GM12864 (cell line): ENCODE data around the gene LRRC57.
A peak's percentile ranks its signal among the peaks of the same experiment; 100 is the strongest.

Experiments used
- DNase-seq: peaks from one replicate; pipeline ENCODE4 v3.0.0-alpha.2; 2011; ENCODE audit warnings: low read depth
- H3K4me3 ChIP-seq: 2 replicates; pipeline ENCODE4 v1.5.1; 2011; ENCODE audit warnings: mild to moderate bottlenecking, low read depth, low read length, control low read depth
- CTCF ChIP-seq: IDR thresholded peaks from 2 replicates; pipeline ENCODE4 v1.5.1; 2011; ENCODE audit warnings: low read depth, mild to moderate bottlenecking, moderate library complexity, low read length, control low read depth, inconsistent platforms; ENCODE audit errors: missing control alignments

The LRRC57 gene

DNA sequence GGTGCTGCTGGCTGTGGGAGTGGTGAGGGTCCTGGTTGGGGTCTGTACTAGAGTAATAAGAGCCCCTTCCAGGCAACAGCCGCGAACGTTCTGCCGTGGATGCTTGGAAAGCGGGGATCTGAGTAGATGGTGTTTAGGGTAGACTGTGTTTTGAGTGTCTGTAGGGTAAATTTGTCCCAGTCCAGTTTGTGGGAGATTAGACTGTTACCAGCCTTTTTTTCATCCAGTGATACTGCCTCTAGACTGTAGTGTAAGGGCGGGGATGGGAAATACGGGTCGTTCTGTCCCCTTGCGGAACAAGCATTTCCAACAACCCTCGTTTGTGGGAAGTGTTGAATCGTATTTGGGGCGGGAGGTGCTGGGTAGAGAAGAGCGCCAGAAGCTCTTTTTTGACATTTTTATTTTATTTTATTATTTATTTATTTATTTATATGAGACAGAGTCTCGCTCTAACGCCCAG is 469 bp upstream of the LRRC57 start:
- H3K4me3 ChIP-seq: peak overlapping the region; percentile 90
- no peak for TF ChIP-seq CTCF
- peak; percentile 8 for DNase-seq

DNA sequence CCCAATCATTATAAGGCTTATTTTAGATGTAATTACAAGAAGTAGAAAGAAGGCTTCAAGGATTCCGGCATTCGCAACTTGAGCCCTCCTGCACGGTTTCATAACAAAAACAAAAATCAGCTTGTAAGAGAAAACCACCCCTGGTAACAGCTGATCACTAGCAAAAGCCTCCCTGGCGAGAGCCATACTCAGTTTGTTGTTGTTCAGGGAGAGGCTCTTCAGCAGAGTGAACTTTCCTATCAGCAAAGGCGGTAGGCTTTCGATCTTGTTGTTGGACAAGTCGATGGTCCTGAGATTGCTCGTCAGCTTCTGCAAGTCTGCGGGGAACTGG is 710 bp downstream of the LRRC57 start:
- no peak for DNase-seq
- TF ChIP-seq CTCF: no peak
- peak overlapping the region; percentile 90 for H3K4me3 ChIP-seq

- no peak for DNase-seq
- no peak for TF ChIP-seq CTCF
- H3K4me3 ChIP-seq: no peak overlapping the region
Observed at GRCh38 chr15:42544853-42545629, 3.6 kb downstream of the LRRC57 start.

GRCh38 chr15:42533246-42533645 is 15.3 kb downstream of the LRRC57 start:
- TF ChIP-seq CTCF: no peak
- no peak for DNase-seq
- no peak overlapping the region for H3K4me3 ChIP-seq

- no peak overlapping the region for H3K4me3 ChIP-seq
- no peak for TF ChIP-seq CTCF
- no peak for DNase-seq
Observed at GRCh38 chr15:42528970-42529369, 19.6 kb downstream of the LRRC57 start.

DNA sequence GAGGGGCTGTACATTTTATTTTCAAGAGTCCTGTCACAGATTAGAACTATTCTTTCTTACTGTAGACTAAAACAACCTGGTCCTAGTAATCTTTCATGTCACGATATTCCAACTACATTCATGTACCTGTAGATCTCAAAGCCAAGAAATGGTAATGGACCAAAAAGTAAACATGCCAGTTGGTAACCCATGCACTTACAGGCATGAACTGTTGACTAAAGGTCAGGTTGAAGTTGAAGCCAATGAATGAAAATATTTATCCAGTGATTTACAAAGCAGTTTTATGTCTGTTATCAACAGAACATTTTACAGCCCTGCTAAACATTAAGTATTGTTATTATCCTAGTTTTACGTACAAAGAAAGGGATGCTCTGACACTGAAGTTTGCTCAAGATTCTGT is 25.3 kb downstream of the LRRC57 start:
- H3K4me3 ChIP-seq: no peak overlapping the region
- no peak for DNase-seq
- no peak for TF ChIP-seq CTCF

GRCh38 chr15:42511007-42511391 is 37.6 kb downstream of the LRRC57 start:
- no peak for DNase-seq
- no peak for TF ChIP-seq CTCF

More at GRCh38 chr15:42511007-42511391, 37.6 kb downstream of the LRRC57 start:
- H3K4me3 ChIP-seq: no peak overlapping the region
